Ecto neural progenitor cell (in vitro differentiated cells): ENCODE data around the gene DNAAF5.

Source experiments
- DNase-seq: peaks from one replicate; pipeline ENCODE4 v3.0.0-alpha.2; 2018; ENCODE audit warnings: low spot score

DNAAF5 gene

GRCh38 chr7:815284-816216, 89.1 kb downstream of the DNAAF5 start:
- peak; percentile 89 for DNase-seq

- DNase-seq: peak; percentile 98
These were observed 89.8 kb downstream of the DNAAF5 start for GRCh38 chr7:816300-816750.

- peak; percentile 69 for DNase-seq
These were observed 90.5 kb downstream of the DNAAF5 start for GRCh38 chr7:816751-817671.

- no peak for DNase-seq
These were observed 91.7 kb downstream of the DNAAF5 start for GRCh38 chr7:818031-818699.

GRCh38 chr7:820341-820740, 93.8 kb downstream of the DNAAF5 start:
- no peak for DNase-seq

- DNase-seq: no peak
These were observed 95.2 kb downstream of the DNAAF5 start for GRCh38 chr7:821688-822087.

- DNase-seq: no peak
These were observed 96.3 kb downstream of the DNAAF5 start for GRCh38 chr7:822692-823276.

GRCh38 chr7:823649-824048, 97.2 kb downstream of the DNAAF5 start:
- DNase-seq: no peak

- no peak for DNase-seq
These were observed 97.6 kb downstream of the DNAAF5 start for GRCh38 chr7:824081-824480.

GRCh38 chr7:824664-825063, 98.2 kb downstream of the DNAAF5 start:
- no peak for DNase-seq

GRCh38 chr7:825386-825785, 98.9 kb downstream of the DNAAF5 start:
- no peak for DNase-seq

- DNase-seq: no peak
These were observed 99.9 kb downstream of the DNAAF5 start for GRCh38 chr7:826230-826917.

GRCh38 chr7:828793-829561, 102.5 kb downstream of the DNAAF5 start:
- DNase-seq: no peak

- DNase-seq: no peak
These were observed 103.6 kb downstream of the DNAAF5 start for GRCh38 chr7:830069-830468.

GRCh38 chr7:831596-832166, 105.2 kb downstream of the DNAAF5 start:
- DNase-seq: no peak

GRCh38 chr7:832167-832967, 105.9 kb downstream of the DNAAF5 start, which contains the start of gene SUN1:
TSS of gene SUN1 (plus strand) at chr7:832476. CDS start at chr7:832525, 49 bp downstream.
- DNase-seq: no peak

- no peak for DNase-seq
These were observed 106.5 kb downstream of the DNAAF5 start for GRCh38 chr7:832968-833424.

- DNase-seq: no peak
These were observed 107.2 kb downstream of the DNAAF5 start for GRCh38 chr7:833601-834258.
